DMS53 (cell line): ENCODE data around the gene PNN.

Experiments
- DNase-seq: peaks from one replicate; lab custom pipeline; 2025; lab: John Stamatoyannopoulos, UW

PNN gene

GRCh38 chr14:39229601-39230110 is 54.6 kb downstream of the PNN start:
- no peak for DNase-seq

GRCh38 chr14:39230416-39231035 is 55.5 kb downstream of the PNN start:
- no peak for DNase-seq

- peak; percentile 27 for DNase-seq
These were observed 56.9 kb downstream of the PNN start for GRCh38 chr14:39231751-39232553.
